ENCODE results near the gene PVR. TPM values are rescaled to one million over a fixed set of nuclear protein-coding genes. Genes with fewer than 3 reads are reported as not detected.
A peak's percentile ranks its signal among the peaks of the same experiment; 100 is the strongest.

The PVR gene
- total and polyA plus RNA-seq, 9 of the 15 experiments (the other 6 are each of a cell fraction or from before 2014, with no cell fraction given), result 0.89 to 14.5 (median 9.8) TPM

- TF ChIP-seq ZNF778 (CRISPR knock-in tag; IDR thresholded peaks at IDR 0.05) (no peak), ZNF121 (CRISPR knock-in tag; conservative IDR thresholded peaks at IDR 0.05) (no peak), GATAD2B (IDR thresholded peaks at IDR 0.05; ENCODE audit: borderline replicate concordance) (no peak), MYNN (IDR thresholded peaks at IDR 0.05) (no peak), MYNN (CRISPR knock-in tag; IDR thresholded peaks at IDR 0.05) (no peak), TFAP4 (CRISPR knock-in tag; IDR thresholded peaks at IDR 0.05; ENCODE audit: borderline replicate concordance) (peak; percentile 52; the same call in 1 of the 2 replicates), ETV5 (CRISPR knock-in tag; IDR thresholded peaks at IDR 0.05; ENCODE audit: low read depth) (no peak), ZNF232 (CRISPR knock-in tag; IDR thresholded peaks at IDR 0.05) (no peak), ZKSCAN8 (CRISPR knock-in tag; IDR thresholded peaks at IDR 0.05) (no peak), ZNF143 (CRISPR knock-in tag; IDR thresholded peaks at IDR 0.05) (no peak), TCF15 (CRISPR knock-in tag; IDR thresholded peaks at IDR 0.05) (no peak), SAFB (IDR thresholded peaks at IDR 0.05; ENCODE audit: borderline replicate concordance, low read depth, low read length) (no peak), PHF21A (IDR thresholded peaks at IDR 0.05; ENCODE audit: borderline replicate concordance, low read depth) (no peak), NFE2 (IDR thresholded peaks at IDR 0.05; ENCODE audit: low read depth) (no peak), TRIM28 (IDR thresholded peaks at IDR 0.05) (no peak), TSC22D4 (tag; IDR thresholded peaks at IDR 0.05) (no peak), UBTF (IDR thresholded peaks at IDR 0.05; ENCODE audit: borderline replicate concordance in 1 of 2, low read depth in 2 of 2, low read length in 2 of 2) (no peak), KAT2B (IDR thresholded peaks at IDR 0.05; ENCODE audit: low read depth, low read length) (no peak), YY1 (IDR thresholded peaks at IDR 0.05; ENCODE audit: borderline replicate concordance in 1 of 3, control insufficient read depth in 1 of 3, extremely low read depth in 1 of 3, insufficient read depth in 3 of 3, insufficient read length in 1 of 3, insufficient replicate concordance in 2 of 3, low read depth in 1 of 3, low read length in 2 of 3) (peak in 1 of 3 experiments; percentile 20), SMAD4 (CRISPR knock-in tag; conservative IDR thresholded peaks at IDR 0.05) (no peak), MIER1 (IDR thresholded peaks at IDR 0.05; ENCODE audit: low read depth) (no peak), YBX1 (IDR thresholded peaks at IDR 0.05) (no peak), HNRNPLL (IDR thresholded peaks at IDR 0.05; ENCODE audit: low read depth, low read length, poor library complexity, severe bottlenecking) (no peak), NFIC (IDR thresholded peaks at IDR 0.05) (peak; percentile 80), ZNF766 (CRISPR knock-in tag; conservative IDR thresholded peaks at IDR 0.05) (0 out of 2 replicates have a peak, but pooled peaks have one; percentile 20), NCOR1 (IDR thresholded peaks at IDR 0.05) (no peak)
Measured at GRCh38 chr19:44598880-44599279, 44.8 kb upstream of the PVR start (continued).
